Panc1 (cell line): ENCODE data around the gene SNX1. TPM values are rescaled to one million over a fixed set of nuclear protein-coding genes. Genes with fewer than 3 reads are reported as not detected.

Experiments used
- ATAC-seq: fragments of 200-7000 bp; cut with Tn5 transposase; 2 replicates; pipeline ENCODE4 v1.9.1; 2020; ENCODE audit warnings: mild to moderate bottlenecking, moderate library complexity
- BruUV-seq: library from RNA; stranded (reverse); fragments of 400-500 nt; replicated peaks from 2 replicates; lab custom pipeline; 2021; lab: Mats Ljungman, UMichigan
- CTCF ChIA-PET: fragments of 300-600 bp; sonication (Branson Sonifier 250); formaldehyde crosslinking; loops from one replicate; lab custom pipeline; 2022; ENCODE audit warnings: antibody characterized with exemption; lab: Charles Lee
- POLR2A ChIA-PET: fragments of 300-600 bp; sonication (Branson Sonifier 250); formaldehyde crosslinking; loops from one replicate; lab custom pipeline; 2022; ENCODE audit warnings: antibody characterized with exemption; lab: Charles Lee
- DNase-seq: peaks from one replicate; pipeline ENCODE4 v3.0.0-alpha.2; 2010; ENCODE audit warnings: low read depth, low spot score
- H3K27ac ChIP-seq: 2 replicates; pipeline ENCODE4 v1.5.1; 2011; ENCODE audit warnings: mild to moderate bottlenecking, low read length, inconsistent platforms
- H3K27me3 ChIP-seq: fragments of 200-500 bp; sonication (Bioruptor generic); 2 replicates; pipeline ENCODE4 v1.6.0; 2014; ENCODE audit warnings: low read length, inconsistent platforms; ENCODE audit not compliant: control insufficient read depth, insufficient read depth
- H3K36me3 ChIP-seq: fragments of 200-500 bp; sonication (Bioruptor generic); 2 replicates; pipeline ENCODE4 v1.5.1; 2014; ENCODE audit warnings: inconsistent platforms, mild to moderate bottlenecking, low read length, moderate library complexity; ENCODE audit not compliant: control insufficient read depth, insufficient read depth
- H3K4me1 ChIP-seq: 2 replicates; pipeline ENCODE4 v1.5.1; 2011; ENCODE audit warnings: inconsistent platforms, mild to moderate bottlenecking, low read length, moderate library complexity; ENCODE audit not compliant: control insufficient read depth, insufficient read depth
- H3K4me3 ChIP-seq, 2 experiments: 2 replicates each; pipeline ENCODE4 v1.5.1; 2011 to 2012; ENCODE audit warnings: low read depth in 2 of 2, low read length in 2 of 2, mild to moderate bottlenecking in 2 of 2, inconsistent platforms in 1 of 2, moderate library complexity in 1 of 2
- H3K9me3 ChIP-seq: fragments of 200-500 bp; sonication (Bioruptor generic); 2 replicates; pipeline ENCODE4 v1.5.1; 2014; ENCODE audit warnings: low read depth, mild to moderate bottlenecking, inconsistent platforms, low read length, moderate library complexity; ENCODE audit not compliant: control insufficient read depth, insufficient read depth
- CTCF ChIP-seq: fragments of 450-650 bp; IDR thresholded peaks from 2 replicates; pipeline ENCODE4 v1.5.1; 2017; ENCODE audit warnings: mild to moderate bottlenecking
- POLR2AphosphoS5 ChIP-seq: IDR thresholded peaks from 2 replicates; pipeline ENCODE4 v1.6.1; 2012; ENCODE audit warnings: mild to moderate bottlenecking, low read depth, low read length, moderate library complexity
- REST ChIP-seq, 2 experiments: IDR thresholded peaks; 2 replicates each; pipeline ENCODE4 v1.6.1; 2011 to 2012; ENCODE audit warnings: low read depth in 2 of 2, control low read depth in 1 of 2, low read length in 1 of 2, mild to moderate bottlenecking in 1 of 2, moderate library complexity in 1 of 2; ENCODE audit not compliant: insufficient read depth in 1 of 2
- SIN3A ChIP-seq: IDR thresholded peaks from 2 replicates; pipeline ENCODE4 v1.6.1; 2012; ENCODE audit warnings: low read depth, mild to moderate bottlenecking, low read length, moderate library complexity, borderline replicate concordance; ENCODE audit not compliant: insufficient read depth
- TCF7L2 ChIP-seq: IDR thresholded peaks from 2 replicates; pipeline ENCODE4 v1.6.1; 2011; ENCODE audit warnings: mild to moderate bottlenecking, low read depth, low read length, inconsistent platforms
- in situ Hi-C: cut with HindIII; loops from 2 replicates; pipeline ENCODE4 v1.10.0; 2016; ENCODE audit warnings: low sequenced_read_pairs, low pct_unique_long_range_greater_than_20kb
- intact Hi-C: fragments of 100-400 bp; cut with micrococcal nuclease; formaldehyde crosslinking; loops from one replicate; pipeline ENCODE4 v1.10.0; 2022; ENCODE audit not compliant: unreplicated experiment
- total RNA-seq: library from RNA; stranded (reverse); gene quantifications from one replicate; pipeline ENCODE4 v1.2.1, GENCODE V29; 2021; ENCODE audit not compliant: unreplicated experiment

Gene SNX1
- total RNA-seq, 1 experiment from 2014 or later: 96.2 TPM

- Histone ChIP-seq H3K9me3 (no peaks in the 10 kb centered on the region), H3K4me3 (peak within 1 kb of the TSS; percentile 53 to 68), H3K27me3 (no peaks in the 10 kb centered on the region), H3K27ac (peak within 1 kb of the TSS; percentile 26; the same call in 1 of the 2 replicates), H3K36me3 (no peaks in the 10 kb centered on the region; the same call in 1 of the 2 replicates), H3K4me1 (peaks cover 9% of the 10 kb centered on the region)
- POLR2A ChIA-PET: no interaction called here
- BruUV-seq: no TSS peak
- in situ Hi-C loops: no loop called here
- DNase-seq (no peak), ATAC-seq (peak; percentile 3; the same call in 1 of the 2 replicates)
- CTCF ChIA-PET: interaction anchor here (1.3 kb wide), 1 partner anchor 58 kb away, joined by 10 read pairs; the partner anchor contains the start of gene CIAO2A
- intact Hi-C loops: no loop called here
- no peak for TF ChIP-seq POLR2AphosphoS5
- TF ChIP-seq TCF7L2: no peak
- TF ChIP-seq REST (IDR thresholded peaks at IDR 0.05; ENCODE audit: insufficient read depth in 1 of 2, low read depth in 2 of 2, low read length in 1 of 2): 0 out of 4 replicates have a peak, but pooled peaks of 1 of the 2 experiments have one; percentile 15
- 0 out of 2 replicates have a peak, but pooled peaks have one; percentile 6 for TF ChIP-seq SIN3A
- TF ChIP-seq CTCF: no peak
These were observed 56.1 kb downstream of the SNX1 start, which contains the start of gene SNX22 for GRCh38 chr15:64151727-64152506. Gene SNX22 (plus strand): TSS chr15:64151731. CDS start chr15:64151776, 45 bp downstream.

- in situ Hi-C loops (no loop called here), intact Hi-C loops (no loop called here)
- TF ChIP-seq POLR2AphosphoS5: no peak
- TF ChIP-seq TCF7L2: no peak
- TF ChIP-seq SIN3A: no peak
- no peak for TF ChIP-seq REST (IDR thresholded peaks at IDR 0.05; ENCODE audit: insufficient read depth in 1 of 2, low read depth in 2 of 2, low read length in 1 of 2)
- no peak for TF ChIP-seq CTCF
- CTCF ChIA-PET: interaction anchor here (0.5 to 2.2 kb wide), 16 partner anchors 11 to 670 kb away, joined by 3 to 10 read pairs (median 4); partner anchors contain the start of gene CIAO2A
- Histone ChIP-seq H3K4me3 (peak overlapping the region; percentile 53 to 68), H3K27me3 (no peaks in the 10 kb centered on the region), H3K27ac (no peak overlapping the region), H3K9me3 (no peaks in the 10 kb centered on the region), H3K4me1 (peaks cover 9% of the 10 kb centered on the region), H3K36me3 (no peaks in the 10 kb centered on the region; the same call in 1 of the 2 replicates)
- DNase-seq (no peak), ATAC-seq (no peak)
- POLR2A ChIA-PET: no interaction called here
- BruUV-seq: no TSS peak
These were observed 57.0 kb downstream of the SNX1 start for GRCh38 chr15:64152507-64153387.
